Heart right ventricle (tissue), 16 donors: ENCODE results near the gene TUBA1A. TPM values are rescaled to one million over a fixed set of nuclear protein-coding genes. Genes with fewer than 3 reads are reported as not detected.
"Not testable (repeated sequence)": the region's sequence is repeated elsewhere in the genome, so short reads cannot be mapped to it uniquely, and the experiment has no call there.

Experiments
- ATAC-seq, 8 donors: fragments of 200-7000 bp; cut with Tn5 transposase; one replicate each; pipeline ENCODE4 v1.9.1; 2020; ENCODE audit warnings: mild to moderate bottlenecking in 8 of 8, moderate library complexity in 8 of 8, moderate number of reproducible peaks in 1 of 8
- DNase-seq, 2 donors: peaks; one replicate each; pipeline ENCODE4 v3.0.0-alpha.2; 2020
- H3K27ac ChIP-seq, 10 donors: fragments of 200-600 bp; sonication (generic) in 2 of 10; one replicate each; pipeline versions ENCODE4 v1.5.0 to v1.8.0; 2020 to 2022; ENCODE audit warnings: mild to moderate bottlenecking in 3 of 10
- H3K27me3 ChIP-seq, 7 donors: fragments of 200-600 bp; one replicate each; pipeline ENCODE4 v1.8.0; 2021 to 2022; ENCODE audit warnings: mild to moderate bottlenecking in 2 of 7
- H3K36me3 ChIP-seq, 9 donors: fragments of 200-600 bp; sonication (generic) in 1 of 9; one replicate each; pipeline versions ENCODE4 v1.5.0 to v1.8.0; 2020 to 2022; ENCODE audit warnings: mild to moderate bottlenecking in 2 of 9
- H3K4me1 ChIP-seq, 9 donors: fragments of 200-600 bp; sonication (generic) in 1 of 9; one replicate each; pipeline versions ENCODE4 v1.5.0 to v1.8.0; 2020 to 2022; ENCODE audit warnings: mild to moderate bottlenecking in 4 of 9
- H3K4me3 ChIP-seq, 10 donors: fragments of 200-600 bp; sonication (generic) in 2 of 10; one replicate each; pipeline versions ENCODE4 v1.5.0 to v1.8.0; 2020 to 2022; ENCODE audit warnings: mild to moderate bottlenecking in 7 of 10, moderate library complexity in 2 of 10
- H3K9me3 ChIP-seq, 11 donors: fragments of 200-600 bp in 10 of 11; sonication (generic) in 2 of 11; one replicate each; pipeline versions ENCODE4 v1.5.0 to v1.8.0; 2013 to 2022; ENCODE audit warnings: mild to moderate bottlenecking in 2 of 11, control low read depth in 1 of 11, moderate library complexity in 1 of 11
- WGBS, 2 donors: extraction: QIAGEN DNeasy Blood & Tissue Kit; methylation state at CpG; one replicate each; pipeline ENCODE4 v1.1.7; 2013; ENCODE audit warnings: inconsistent platforms in 1 of 2; 5-methylcytosine and 5-hydroxymethylcytosine counted together
- intact Hi-C, 10 donors: fragments of 100-400 bp; cut with DNase I; formaldehyde crosslinking; loops; one replicate each; pipeline versions ENCODE4 v1.11.1 to v1.14.2; 2022
- polyA plus RNA-seq, 2 donors: library from polyadenylated mRNA; stranded (reverse); fragments of 200-250 nt; gene quantifications; one replicate each; pipeline ENCODE4 v1.2.3, GENCODE V29; 2013
- total RNA-seq, 10 donors: library from RNA; stranded (reverse); fragmentation: NEBNext Ultra II Directional in 3 of 10; extraction: Animal tissue kit (Norgen Biotek cat#: 25700) in 3 of 10; gene quantifications; one replicate each; pipeline versions ENCODE4 v1.2.1 to v1.2.4, GENCODE V29; 2021 to 2023
- TF ChIP-seq, protein P1 (sequence below), 9 donors: fragments of 200-600 bp; sonication (generic) in 2 of 9; IDR thresholded peaks; one replicate each; pipeline versions ENCODE4 v1.5.0 to v1.8.0; 2021 to 2022; ENCODE audit warnings: antibody characterized with exemption in 9 of 9, mild to moderate bottlenecking in 5 of 9, moderate library complexity in 1 of 9
- donor health status: Arrhythmogenic right ventricular cardiomyopathy.
- donor health status: ischemic (EF 13 %, LVEDD 7.1; RV severe dilation, severe dysfunction).
- donor health status: healthy with polysubstance abuse.
- donor health status: DM: no; HTN: yes; CAD: no.
- donor health status: DM: no; HTN: no; CAD: no.
- donor health status: ischemic (EF 25% LVEDD 6.9; RV normal size, moderate dysfunction).
- donor health status: ischemic (EF 25% LVEDD 5.7; RV mildly dilated, moderate dysfunction).
- donor health status: healthy.
- donor health status: DM: yes; HTN: yes; CAD: no.
- donor health status: Ischemic cardiomyopathy.
- donor health status: ischemic (EF 35%, LVEDD 5.7; RV mildly dilated, moderate dysfunction).
- donor health status: nonischemic (EF 11% LVEDD 7.7; RV severe dilation, severe dysfunction).
- donor health status: DM: yes; HTN: yes; CAD: no.
- donor health status: PGD.
- donor health status: ischemic (EF 29% LVEDD 5.4; RV normal size, mild dysfunction).
- donor health status: nonischemic (EF 23%, LVEDD 6.1; RV moderate dilation, normal function).

The TUBA1A gene
- total and polyA plus RNA-seq, 12 donors: 45.2 to 287 (median 134) TPM

- H3K4me1 ChIP-seq: peaks cover 5 to 33% (median 30%) of the 10 kb centered on the region in 9 donors
- peak overlapping the region; percentile 60 to 98 (median 87) for H3K4me3 ChIP-seq
- ATAC-seq: peak; percentile 82 to 91 (median 86)
- H3K36me3 ChIP-seq: peaks cover 0 to 41% (median 21%) of the 10 kb centered on the region in 9 donors
- H3K27ac ChIP-seq: peak overlapping the region; percentile 90 to 100 (median 99)
- no peaks in the 10 kb centered on the region for H3K27me3 ChIP-seq
- DNase-seq: peak; percentile 86 to 90
- TF ChIP-seq, protein P1, sequence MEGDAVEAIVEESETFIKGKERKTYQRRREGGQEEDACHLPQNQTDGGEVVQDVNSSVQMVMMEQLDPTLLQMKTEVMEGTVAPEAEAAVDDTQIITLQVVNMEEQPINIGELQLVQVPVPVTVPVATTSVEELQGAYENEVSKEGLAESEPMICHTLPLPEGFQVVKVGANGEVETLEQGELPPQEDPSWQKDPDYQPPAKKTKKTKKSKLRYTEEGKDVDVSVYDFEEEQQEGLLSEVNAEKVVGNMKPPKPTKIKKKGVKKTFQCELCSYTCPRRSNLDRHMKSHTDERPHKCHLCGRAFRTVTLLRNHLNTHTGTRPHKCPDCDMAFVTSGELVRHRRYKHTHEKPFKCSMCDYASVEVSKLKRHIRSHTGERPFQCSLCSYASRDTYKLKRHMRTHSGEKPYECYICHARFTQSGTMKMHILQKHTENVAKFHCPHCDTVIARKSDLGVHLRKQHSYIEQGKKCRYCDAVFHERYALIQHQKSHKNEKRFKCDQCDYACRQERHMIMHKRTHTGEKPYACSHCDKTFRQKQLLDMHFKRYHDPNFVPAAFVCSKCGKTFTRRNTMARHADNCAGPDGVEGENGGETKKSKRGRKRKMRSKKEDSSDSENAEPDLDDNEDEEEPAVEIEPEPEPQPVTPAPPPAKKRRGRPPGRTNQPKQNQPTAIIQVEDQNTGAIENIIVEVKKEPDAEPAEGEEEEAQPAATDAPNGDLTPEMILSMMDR (IDR thresholded peaks at IDR 0.05): peak in 2 of 9 donors; percentile 3 to 4
- intact Hi-C loops: loop anchor here (1.0 to 10.0 kb wide), 10 partner anchors 44 to 128 kb away; partner anchors contain the start of genes TUBA1B (in 9 of the 10), KMT2D (in 2 of the 10) and RHEBL1 (in 1 of the 10)
- WGBS, 2 donors: 0 to 1% methylated on average over 52 of the region's 52 CpGs
- H3K9me3 ChIP-seq: no peaks in the 10 kb centered on the region
Observed at GRCh38 chr12:49188201-49188915, 522 bp downstream of the TUBA1A start.

DNA sequence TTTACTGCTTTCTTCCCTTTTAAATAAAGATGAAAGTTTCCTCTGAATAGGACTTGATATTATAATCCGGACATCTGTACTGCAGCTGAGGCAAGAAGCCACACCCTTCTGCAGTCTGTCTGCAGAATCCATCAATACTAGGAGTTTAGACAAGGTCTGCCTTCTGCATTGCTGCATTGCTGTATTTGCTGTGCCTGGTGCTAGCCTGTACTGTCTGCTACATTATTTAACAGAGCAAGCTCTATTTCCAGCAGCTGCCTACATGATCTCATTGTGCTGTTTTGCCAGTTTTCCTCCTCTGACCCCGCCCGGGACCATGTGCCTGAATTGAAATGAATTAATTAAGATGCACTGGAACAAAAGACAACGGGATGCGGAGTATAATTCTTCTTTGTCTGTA is 1.7 kb downstream of the TUBA1A start:
- H3K27me3 ChIP-seq: no peaks in the 10 kb centered on the region
- peak overlapping the region in 8 of 10 donors; percentile 90 to 100 (median 99) for H3K27ac ChIP-seq
- DNase-seq (peak; percentile 21 to 78), ATAC-seq (peak; percentile 29 to 69 (median 48))
- TF ChIP-seq, protein P1 (IDR thresholded peaks at IDR 0.05): no peak
- peaks cover 0 to 40% (median 21%) of the 10 kb centered on the region in 9 donors for H3K36me3 ChIP-seq
- H3K9me3 ChIP-seq: no peaks in the 10 kb centered on the region
- 14 to 27% methylated on average over 5 of the region's 5 CpGs for WGBS, 2 donors
- peak overlapping the region in 9 of 10 donors; percentile 60 to 98 (median 87) for H3K4me3 ChIP-seq
- peaks cover 5 to 33% (median 30%) of the 10 kb centered on the region in 9 donors for H3K4me1 ChIP-seq
- intact Hi-C loops: loop anchor here in 5 of 10 donors (5.0 to 10.0 kb wide), 4 partner anchors 45 to 122 kb away; partner anchors contain the start of genes TUBA1B (in 3 of the 5), KMT2D (in 1 of the 5) and RHEBL1 (in 1 of the 5)

GRCh38 chr12:49186307-49186706 is 2.6 kb downstream of the TUBA1A start:
- H3K9me3 ChIP-seq, ATAC-seq, H3K27me3 ChIP-seq: not testable (repeated sequence)
- DNase-seq: peak in 1 of 2 donors; percentile 19
- 51 to 60% methylated on average over 11 of the region's 11 CpGs for WGBS, 2 donors
- Histone ChIP-seq H3K27ac (peak overlapping the region in 5 of 10 donors; percentile 90 to 100 (median 99)), H3K4me3 (peak overlapping the region in 7 of 10 donors; percentile 78 to 97 (median 87)), H3K4me1 (peaks cover 5 to 33% (median 30%) of the 10 kb centered on the region in 9 donors), H3K36me3 (peaks cover 0 to 40% (median 21%) of the 10 kb centered on the region in 9 donors)
- intact Hi-C loops: loop anchor here in 5 of 10 donors (5.0 to 10.0 kb wide), 4 partner anchors 46 to 122 kb away; partner anchors contain the start of genes TUBA1B (in 3 of the 5), KMT2D (in 1 of the 5) and RHEBL1 (in 1 of the 5)

DNA sequence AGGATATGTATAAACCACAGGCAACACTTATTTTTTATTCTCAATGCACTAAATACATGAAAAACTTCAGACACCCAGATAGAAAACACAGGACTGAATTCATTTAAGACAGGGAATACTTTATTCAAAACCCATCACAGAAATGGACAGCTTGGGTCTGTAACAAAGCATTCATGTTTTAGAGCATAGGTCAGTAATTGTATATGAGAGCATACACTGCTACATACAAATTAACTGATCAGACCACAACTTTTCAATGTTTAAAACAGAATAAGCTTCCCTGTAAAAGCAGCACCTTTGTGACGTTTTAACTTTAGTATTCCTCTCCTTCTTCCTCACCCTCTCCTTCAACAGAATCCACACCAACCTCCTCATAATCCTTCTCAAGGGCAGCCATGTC is 4.2 kb downstream of the TUBA1A start:
- intact Hi-C loops: loop anchor here in 5 of 10 donors (5.0 to 10.0 kb wide), 4 partner anchors 48 to 120 kb away; partner anchors contain the start of genes TUBA1B (in 3 of the 5), KMT2D (in 1 of the 5) and RHEBL1 (in 1 of the 5)
- 67 to 83% methylated on average over 1 of the region's 1 CpG for WGBS, 2 donors
- Histone ChIP-seq H3K4me1 (peaks cover 5 to 29% (median 24%) of the 10 kb centered on the region in 9 donors), H3K36me3 (peaks cover 0 to 40% (median 21%) of the 10 kb centered on the region in 9 donors)
- not testable (repeated sequence) for ATAC-seq, DNase-seq, H3K27ac ChIP-seq, H3K4me3 ChIP-seq, H3K27me3 ChIP-seq, H3K9me3 ChIP-seq

DNA sequence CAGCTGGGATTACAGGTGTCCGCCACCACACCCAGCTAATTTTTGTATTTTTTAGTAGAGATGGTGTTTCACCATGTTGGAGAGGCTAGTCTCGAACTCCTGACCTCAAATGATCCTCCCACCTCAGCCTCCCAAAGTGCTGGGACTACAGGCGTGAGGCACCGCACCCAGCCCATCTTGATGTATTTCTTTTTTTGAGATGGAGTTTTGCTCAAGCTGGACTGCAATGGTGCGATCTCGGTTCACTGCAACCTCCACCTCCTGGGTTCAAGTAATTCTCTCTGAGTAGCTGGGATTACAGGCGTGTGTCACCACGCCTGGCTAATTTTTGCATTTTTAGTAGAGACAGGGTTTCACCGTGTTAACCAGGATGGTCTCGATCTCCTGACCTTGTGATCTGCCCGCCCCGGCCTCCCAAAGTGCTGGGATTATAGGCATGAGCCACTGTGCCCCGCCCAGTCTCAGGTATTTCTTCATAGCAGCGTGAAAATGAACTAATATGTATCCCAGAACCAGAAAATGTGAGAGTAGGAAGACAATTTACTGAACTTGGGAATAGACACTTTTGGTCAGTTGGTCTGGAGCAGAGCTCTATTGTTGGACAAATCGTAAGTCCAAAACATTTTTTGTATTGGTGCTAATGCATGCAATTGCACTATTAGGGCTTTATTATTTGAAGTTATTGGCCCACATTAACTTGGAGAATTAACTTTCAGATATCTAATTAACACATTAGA is 5.5 kb downstream of the TUBA1A start:
- intact Hi-C loops: loop anchor here in 2 of 10 donors (10.0 kb wide), 2 partner anchors 49 to 119 kb away; partner anchors contain the start of genes KMT2D (in 1 of the 2), RHEBL1 (in 1 of the 2) and TUBA1B (in 1 of the 2)
- not testable (repeated sequence) for ATAC-seq, H3K27me3 ChIP-seq, H3K9me3 ChIP-seq, H3K4me3 ChIP-seq, DNase-seq, H3K27ac ChIP-seq
- peaks cover 0 to 40% (median 21%) of the 10 kb centered on the region in 9 donors for H3K36me3 ChIP-seq
- 91 to 92% methylated on average over 15 of the region's 15 CpGs for WGBS, 2 donors
- peaks cover 5 to 23% (median 18%) of the 10 kb centered on the region in 9 donors for H3K4me1 ChIP-seq
